GM23338 (cell line): Measurements from ENCODE around the gene KLF7. TPM values are rescaled to one million over a fixed set of nuclear protein-coding genes. Genes with fewer than 3 reads are reported as not detected.

Source experiments
- ATAC-seq: fragments of 200-7000 bp; cut with Tn5 transposase; 3 replicates; pipeline ENCODE4 v1.9.1; 2020
- DNase-seq: peaks from one replicate; pipeline ENCODE4 v3.0.0-alpha.2; 2015; ENCODE audit warnings: low spot score
- H2AFZ ChIP-seq: fragments of 200-600 bp; sonication (generic); 2 replicates; pipeline ENCODE4 v1.8.0; 2016; ENCODE audit warnings: antibody characterized with exemption, mild to moderate bottlenecking, moderate library complexity
- H3F3A ChIP-seq: fragments of 200-600 bp; sonication (generic); replicated peaks from 2 replicates; pipeline ENCODE4 v1.8.0; 2017; ENCODE audit warnings: antibody characterized with exemption, mixed run types, low read depth
- H3K27ac ChIP-seq: fragments of 200-600 bp; sonication (generic); 2 replicates; pipeline ENCODE4 v1.6.1; 2016; ENCODE audit warnings: low read depth
- H3K27me3 ChIP-seq: fragments of 200-600 bp; sonication (generic); 2 replicates; pipeline ENCODE4 v1.8.0; 2016; ENCODE audit warnings: mild to moderate bottlenecking, mixed run types, moderate library complexity; ENCODE audit not compliant: insufficient read depth
- H3K36me3 ChIP-seq: fragments of 200-600 bp; sonication (generic); 2 replicates; pipeline ENCODE4 v1.8.0; 2016; ENCODE audit warnings: mild to moderate bottlenecking; ENCODE audit not compliant: insufficient read depth
- H3K4me1 ChIP-seq: fragments of 200-600 bp; sonication (generic); 2 replicates; pipeline ENCODE4 v1.8.0; 2016; ENCODE audit warnings: mild to moderate bottlenecking, moderate library complexity; ENCODE audit not compliant: insufficient read depth
- H3K4me2 ChIP-seq: fragments of 200-600 bp; sonication (generic); 2 replicates; pipeline ENCODE4 v1.7.1; 2017; ENCODE audit warnings: mixed run types
- H3K4me3 ChIP-seq: fragments of 200-600 bp; sonication (generic); 2 replicates; pipeline ENCODE4 v1.6.1; 2016; ENCODE audit warnings: mixed run types
- H3K79me2 ChIP-seq: fragments of 200-600 bp; sonication (generic); replicated peaks from 2 replicates; pipeline ENCODE4 v1.8.0; 2017; ENCODE audit warnings: mild to moderate bottlenecking; ENCODE audit not compliant: insufficient read depth
- H3K9me2 ChIP-seq: fragments of 200-600 bp; sonication (generic); 2 replicates; pipeline ENCODE4 v1.8.0; 2017; ENCODE audit not compliant: insufficient read depth
- H4K20me1 ChIP-seq: fragments of 200-600 bp; sonication (generic); replicated peaks from 2 replicates; pipeline ENCODE4 v1.8.0; 2017; ENCODE audit warnings: mild to moderate bottlenecking; ENCODE audit not compliant: insufficient read depth
- H3K27ac Mint-ChIP-seq: 2 replicates; pipeline ENCODE4 v1.8.0; 2020; ENCODE audit warnings: inconsistent platforms, mild to moderate bottlenecking, moderate library complexity, mixed read lengths
- H3K27me3 Mint-ChIP-seq: 3 replicates; pipeline ENCODE4 v1.8.0; 2022; ENCODE audit warnings: low read depth, mild to moderate bottlenecking, moderate library complexity, mixed read lengths, inconsistent platforms; ENCODE audit not compliant: insufficient read depth, poor library complexity
- H3K36me3 Mint-ChIP-seq: 3 replicates; pipeline ENCODE4 v1.8.0; 2021; ENCODE audit warnings: low read depth, mild to moderate bottlenecking, inconsistent platforms, moderate library complexity, mixed read lengths
- H3K4me1 Mint-ChIP-seq: 3 replicates; pipeline ENCODE4 v1.8.0; 2020; ENCODE audit warnings: mild to moderate bottlenecking, inconsistent platforms, mixed read lengths
- H3K4me3 Mint-ChIP-seq: 3 replicates; pipeline ENCODE4 v1.8.0; 2021; ENCODE audit warnings: moderate library complexity, mild to moderate bottlenecking, inconsistent platforms, mixed read lengths
- H3K9me3 Mint-ChIP-seq: 3 replicates; pipeline ENCODE4 v1.8.0; 2020; ENCODE audit warnings: moderate library complexity, mild to moderate bottlenecking, inconsistent platforms, mixed read lengths
- CREB1 ChIP-seq: fragments of 250-450 bp; sonication (Bioruptor Pico); IDR thresholded peaks from 2 replicates; pipeline ENCODE4 v1.5.0; 2020; ENCODE audit warnings: low read depth, mild to moderate bottlenecking, moderate library complexity
- EZH2 ChIP-seq: fragments of 200-600 bp; sonication (generic); IDR thresholded peaks from one replicate; pipeline ENCODE4 v1.8.0; 2017; ENCODE audit warnings: antibody characterized with exemption, mild to moderate bottlenecking, low read depth; ENCODE audit not compliant: unreplicated experiment
- EZH2phosphoT487 ChIP-seq: fragments of 200-600 bp; sonication (generic); IDR thresholded peaks from one replicate; pipeline ENCODE4 v1.8.1; 2018; ENCODE audit warnings: antibody characterized with exemption; ENCODE audit not compliant: unreplicated experiment
- NANOG ChIP-seq: IDR thresholded peaks from 2 replicates; pipeline ENCODE4 v1.6.1; 2016; ENCODE audit warnings: antibody characterized with exemption, borderline replicate concordance
- POLR2AphosphoS5 ChIP-seq: IDR thresholded peaks from 2 replicates; pipeline ENCODE4 v1.6.1; 2016; ENCODE audit warnings: antibody characterized with exemption, low read depth
- ZNF114 ChIP-seq: fragments of 250-450 bp; sonication (Bioruptor Pico); IDR thresholded peaks from 2 replicates; pipeline ENCODE4 v1.5.0; 2020; ENCODE audit warnings: mild to moderate bottlenecking, moderate library complexity
- polyA plus RNA-seq: library from polyadenylated mRNA; unstranded; fragments of >200 nt; fragmentation: Nextera tagmentation; extraction: Ambion mirVana; gene quantifications from 2 replicates; pipeline ENCODE4 v1.2.1, GENCODE V29; 2016
- total RNA-seq: library from RNA; depleted of rRNA; stranded (reverse); fragments of >200 nt; shearing (Covaris generic); gene quantifications from 2 replicates; pipeline ENCODE4 v1.2.3, GENCODE V29; 2014
- TF ChIP-seq, protein P1 (sequence below), 2 experiments: fragments of 200-600 bp in 1 of 2; sonication (generic) in 1 of 2; conservative IDR thresholded peaks; 2 replicates each; pipeline versions ENCODE4 v1.5.1 to v1.6.1; 2016 to 2017; ENCODE audit warnings: antibody characterized with exemption in 2 of 2, low read depth in 2 of 2, mild to moderate bottlenecking in 2 of 2, moderate library complexity in 1 of 2
- TF ChIP-seq, protein P2 (sequence below): IDR thresholded peaks from one replicate; pipeline ENCODE4 v1.6.1; 2018; ENCODE audit warnings: antibody characterized with exemption; ENCODE audit not compliant: unreplicated experiment

Gene KLF7
- total and polyA plus RNA-seq, 2 experiments from 2014 or later, result 5.7 to 15.4 TPM

DNA sequence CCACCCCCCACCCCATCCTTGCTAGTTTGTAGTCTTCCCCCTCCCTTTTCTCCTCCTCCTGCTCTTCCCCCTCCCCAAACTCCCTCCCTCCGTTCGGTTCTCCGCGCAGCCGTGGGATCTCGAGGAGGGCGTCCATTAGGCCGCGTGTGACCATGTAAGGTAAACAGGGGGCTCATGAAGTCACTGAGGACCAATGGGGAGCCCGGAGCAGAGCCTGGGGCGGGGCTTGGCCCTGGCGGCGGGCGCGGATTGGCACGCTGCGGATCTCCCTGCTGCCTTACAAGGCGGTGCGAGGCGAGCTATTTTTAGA lies 246 bp upstream of the KLF7 start:
- H3K27ac Mint-ChIP-seq, result peak overlapping the region; percentile 98; the same call in 1 of the 2 replicates
- Histone ChIP-seq H4K20me1 (no peaks in the 10 kb centered on the region), H3K27ac (peak overlapping the region; percentile 99), H3K4me1 (peaks cover 43% of the 10 kb centered on the region), H2AFZ (no peak overlapping the region), H3K27me3 (peaks cover 5% of the 10 kb centered on the region; the same call in 1 of the 2 replicates), H3K4me2 (peak overlapping the region; percentile 89; the same call in 1 of the 2 replicates), H3K36me3 (no peaks in the 10 kb centered on the region), H3K9me2 (no peaks in the 10 kb centered on the region), H3F3A (no peaks in the 10 kb centered on the region; the same call in 1 of the 2 replicates), H3K4me3 (peak overlapping the region; percentile 87), H3K79me2 (peaks cover 49% of the 10 kb centered on the region)
- H3K4me1 Mint-ChIP-seq, result peaks cover 56% of the 10 kb centered on the region
- ATAC-seq, result peak; percentile 84
- TF ChIP-seq CREB1, result peak; percentile 48
- no peak for TF ChIP-seq EZH2
- H3K36me3 Mint-ChIP-seq, result no peaks in the 10 kb centered on the region
- H3K4me3 Mint-ChIP-seq, result peak overlapping the region; percentile 86
- DNase-seq, result peak; percentile 99
- peaks cover 18% of the 10 kb centered on the region for H3K27me3 Mint-ChIP-seq
- H3K9me3 Mint-ChIP-seq, result no peaks in the 10 kb centered on the region; the same call in 2 of the 3 replicates

DNA sequence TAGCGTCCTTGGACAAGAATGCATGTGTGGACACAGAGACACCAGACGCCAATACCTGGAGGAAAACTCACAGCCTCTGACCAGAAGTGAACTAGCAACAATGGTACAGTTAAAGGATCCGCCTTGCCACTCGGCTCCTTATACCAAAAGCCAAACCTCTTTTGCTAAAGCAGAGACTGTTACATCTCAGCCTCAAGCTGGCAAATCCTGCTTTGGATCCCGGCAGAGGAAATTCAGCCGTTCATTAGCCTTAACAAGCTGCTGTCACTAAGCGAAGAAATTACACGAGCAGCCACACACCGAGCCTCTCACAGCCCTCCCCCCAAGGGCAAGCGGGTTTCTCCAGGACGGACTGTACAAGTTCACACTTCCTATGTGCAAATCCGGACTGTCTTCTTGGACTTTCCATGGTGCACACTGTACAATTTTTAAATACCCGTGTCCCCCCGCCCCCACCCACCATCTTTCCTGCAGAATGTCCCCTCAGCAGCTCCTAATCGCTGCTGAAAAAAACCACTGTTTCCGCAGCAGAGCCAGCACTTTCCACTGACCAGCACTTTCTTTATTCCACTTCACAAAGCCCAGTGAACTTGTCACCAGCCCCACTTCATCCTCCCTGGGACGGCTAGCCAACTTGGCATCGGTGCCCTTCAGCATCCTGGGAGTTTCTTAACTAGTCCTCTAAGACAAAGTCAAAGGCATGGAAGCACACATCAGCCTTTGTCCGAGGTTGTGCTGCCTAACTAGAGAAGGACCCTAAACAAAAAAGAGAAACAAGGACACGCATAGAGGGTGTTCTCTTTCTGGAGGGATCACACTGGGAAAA lies 1.5 kb downstream of the KLF7 start:
- no peak overlapping the region for H3K27ac Mint-ChIP-seq
- Histone ChIP-seq H3K27ac (no peak overlapping the region), H3K27me3 (peaks cover 5% of the 10 kb centered on the region; the same call in 1 of the 2 replicates), H3K36me3 (no peaks in the 10 kb centered on the region), H2AFZ (no peak overlapping the region), H3K4me1 (peaks cover 61% of the 10 kb centered on the region), H3K4me2 (peak overlapping the region; percentile 91), H3K4me3 (peak overlapping the region; percentile 87), H3K79me2 (peaks cover 67% of the 10 kb centered on the region), H3F3A (no peaks in the 10 kb centered on the region; the same call in 1 of the 2 replicates), H3K9me2 (no peaks in the 10 kb centered on the region), H4K20me1 (no peaks in the 10 kb centered on the region)
- no peaks in the 10 kb centered on the region for H3K36me3 Mint-ChIP-seq
- no peaks in the 10 kb centered on the region; the same call in 2 of the 3 replicates for H3K9me3 Mint-ChIP-seq
- ATAC-seq (no peak), DNase-seq (peak; percentile 25)
- H3K4me3 Mint-ChIP-seq, result peak overlapping the region; percentile 86
- TF ChIP-seq POLR2AphosphoS5, result 0 out of 2 replicates have a peak, but pooled peaks have one; percentile 19
- no peak for TF ChIP-seq ZNF114 (CRISPR knock-in tag)
- TF ChIP-seq, protein P1, sequence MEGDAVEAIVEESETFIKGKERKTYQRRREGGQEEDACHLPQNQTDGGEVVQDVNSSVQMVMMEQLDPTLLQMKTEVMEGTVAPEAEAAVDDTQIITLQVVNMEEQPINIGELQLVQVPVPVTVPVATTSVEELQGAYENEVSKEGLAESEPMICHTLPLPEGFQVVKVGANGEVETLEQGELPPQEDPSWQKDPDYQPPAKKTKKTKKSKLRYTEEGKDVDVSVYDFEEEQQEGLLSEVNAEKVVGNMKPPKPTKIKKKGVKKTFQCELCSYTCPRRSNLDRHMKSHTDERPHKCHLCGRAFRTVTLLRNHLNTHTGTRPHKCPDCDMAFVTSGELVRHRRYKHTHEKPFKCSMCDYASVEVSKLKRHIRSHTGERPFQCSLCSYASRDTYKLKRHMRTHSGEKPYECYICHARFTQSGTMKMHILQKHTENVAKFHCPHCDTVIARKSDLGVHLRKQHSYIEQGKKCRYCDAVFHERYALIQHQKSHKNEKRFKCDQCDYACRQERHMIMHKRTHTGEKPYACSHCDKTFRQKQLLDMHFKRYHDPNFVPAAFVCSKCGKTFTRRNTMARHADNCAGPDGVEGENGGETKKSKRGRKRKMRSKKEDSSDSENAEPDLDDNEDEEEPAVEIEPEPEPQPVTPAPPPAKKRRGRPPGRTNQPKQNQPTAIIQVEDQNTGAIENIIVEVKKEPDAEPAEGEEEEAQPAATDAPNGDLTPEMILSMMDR (conservative IDR thresholded peaks at IDR 0.05; ENCODE audit: low read depth in 2 of 2), result no peak
- TF ChIP-seq NANOG, result no peak
- peaks cover 22% of the 10 kb centered on the region for H3K27me3 Mint-ChIP-seq
- H3K4me1 Mint-ChIP-seq, result peaks cover 71% of the 10 kb centered on the region

DNA sequence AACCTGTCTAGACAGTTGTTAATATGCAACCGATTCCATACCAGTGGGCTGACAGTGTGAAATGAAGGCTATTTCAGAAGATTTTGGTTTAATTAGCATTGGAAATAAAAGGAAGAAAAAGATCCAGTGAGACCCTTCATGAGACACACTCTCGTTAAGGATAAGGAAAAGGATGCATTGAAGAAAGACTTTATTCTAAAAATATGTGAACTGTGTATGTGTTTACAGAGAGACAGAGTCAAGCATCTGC lies 2.1 kb downstream of the KLF7 start:
- Mint-ChIP-seq H3K4me3 (peak overlapping the region; percentile 86), H3K9me3 (no peaks in the 10 kb centered on the region; the same call in 2 of the 3 replicates), H3K36me3 (no peaks in the 10 kb centered on the region), H3K27ac (no peak overlapping the region), H3K4me1 (peaks cover 75% of the 10 kb centered on the region), H3K27me3 (peaks cover 22% of the 10 kb centered on the region)
- H3K4me3 ChIP-seq, result peak overlapping the region; percentile 87
- no peaks in the 10 kb centered on the region for H3K9me2 ChIP-seq
- H3K36me3 ChIP-seq, result no peaks in the 10 kb centered on the region
- H3K27me3 ChIP-seq, result peaks cover 5% of the 10 kb centered on the region; the same call in 1 of the 2 replicates
- H3K4me2 ChIP-seq, result peak overlapping the region; percentile 91
- peaks cover 72% of the 10 kb centered on the region for H3K79me2 ChIP-seq
- no peak overlapping the region for H2AFZ ChIP-seq
- ATAC-seq (no peak), DNase-seq (no peak)
- peaks cover 66% of the 10 kb centered on the region for H3K4me1 ChIP-seq
- no peaks in the 10 kb centered on the region for H4K20me1 ChIP-seq
- H3K27ac ChIP-seq, result no peak overlapping the region
- no peaks in the 10 kb centered on the region; the same call in 1 of the 2 replicates for H3F3A ChIP-seq
- TF ChIP-seq, protein P2, sequence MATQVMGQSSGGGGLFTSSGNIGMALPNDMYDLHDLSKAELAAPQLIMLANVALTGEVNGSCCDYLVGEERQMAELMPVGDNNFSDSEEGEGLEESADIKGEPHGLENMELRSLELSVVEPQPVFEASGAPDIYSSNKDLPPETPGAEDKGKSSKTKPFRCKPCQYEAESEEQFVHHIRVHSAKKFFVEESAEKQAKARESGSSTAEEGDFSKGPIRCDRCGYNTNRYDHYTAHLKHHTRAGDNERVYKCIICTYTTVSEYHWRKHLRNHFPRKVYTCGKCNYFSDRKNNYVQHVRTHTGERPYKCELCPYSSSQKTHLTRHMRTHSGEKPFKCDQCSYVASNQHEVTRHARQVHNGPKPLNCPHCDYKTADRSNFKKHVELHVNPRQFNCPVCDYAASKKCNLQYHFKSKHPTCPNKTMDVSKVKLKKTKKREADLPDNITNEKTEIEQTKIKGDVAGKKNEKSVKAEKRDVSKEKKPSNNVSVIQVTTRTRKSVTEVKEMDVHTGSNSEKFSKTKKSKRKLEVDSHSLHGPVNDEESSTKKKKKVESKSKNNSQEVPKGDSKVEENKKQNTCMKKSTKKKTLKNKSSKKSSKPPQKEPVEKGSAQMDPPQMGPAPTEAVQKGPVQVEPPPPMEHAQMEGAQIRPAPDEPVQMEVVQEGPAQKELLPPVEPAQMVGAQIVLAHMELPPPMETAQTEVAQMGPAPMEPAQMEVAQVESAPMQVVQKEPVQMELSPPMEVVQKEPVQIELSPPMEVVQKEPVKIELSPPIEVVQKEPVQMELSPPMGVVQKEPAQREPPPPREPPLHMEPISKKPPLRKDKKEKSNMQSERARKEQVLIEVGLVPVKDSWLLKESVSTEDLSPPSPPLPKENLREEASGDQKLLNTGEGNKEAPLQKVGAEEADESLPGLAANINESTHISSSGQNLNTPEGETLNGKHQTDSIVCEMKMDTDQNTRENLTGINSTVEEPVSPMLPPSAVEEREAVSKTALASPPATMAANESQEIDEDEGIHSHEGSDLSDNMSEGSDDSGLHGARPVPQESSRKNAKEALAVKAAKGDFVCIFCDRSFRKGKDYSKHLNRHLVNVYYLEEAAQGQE, result no peak
- TF ChIP-seq NANOG, result no peak
- no peak for TF ChIP-seq EZH2phosphoT487
